Muscle of back (tissue), 11 donors: Measurements from ENCODE around the gene GORASP2. TPM values are rescaled to one million over a fixed set of nuclear protein-coding genes. Genes with fewer than 3 reads are reported as not detected.
"Not testable (repeated sequence)": the region's sequence is repeated elsewhere in the genome, so short reads cannot be mapped to it uniquely, and the experiment has no call there.

ENCODE experiments used
- DNase-seq, 3 donors: peaks; one replicate each; pipeline versions ENCODE4 v3.0.0 to v3.0.0-alpha.2; 2013
- polyA plus RNA-seq, 10 donors: library from polyadenylated mRNA; unstranded; fragments of 120-200 nt; gene quantifications; one replicate each; pipeline ENCODE4 v1.2.1, GENCODE V29; 2013; ENCODE audit not compliant: insufficient read length in 10 of 10

The GORASP2 gene
- polyA plus RNA-seq, 10 donors = 66.6 to 84.8 (median 70.6) TPM

DNA sequence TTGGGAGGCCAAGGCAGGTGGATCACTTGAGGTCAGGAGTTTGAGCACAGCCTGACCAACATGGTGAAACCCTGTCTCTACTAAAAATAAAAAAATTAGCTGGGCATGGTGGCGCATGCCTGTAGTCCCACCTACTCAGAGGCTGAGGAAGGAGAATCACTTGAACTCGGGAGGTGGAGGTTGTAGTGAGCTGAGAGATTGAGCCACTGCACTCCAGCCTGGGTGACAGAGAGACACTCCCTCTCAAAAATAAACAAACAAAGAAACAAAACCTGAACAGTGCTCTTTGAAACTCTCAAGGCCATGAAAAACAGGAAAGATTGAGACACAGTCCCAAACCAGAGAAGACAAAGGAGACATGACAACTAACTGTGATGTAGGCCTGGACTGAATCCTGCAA, 7.2 kb upstream of the GORASP2 start:
- not testable (repeated sequence) for DNase-seq

DNA sequence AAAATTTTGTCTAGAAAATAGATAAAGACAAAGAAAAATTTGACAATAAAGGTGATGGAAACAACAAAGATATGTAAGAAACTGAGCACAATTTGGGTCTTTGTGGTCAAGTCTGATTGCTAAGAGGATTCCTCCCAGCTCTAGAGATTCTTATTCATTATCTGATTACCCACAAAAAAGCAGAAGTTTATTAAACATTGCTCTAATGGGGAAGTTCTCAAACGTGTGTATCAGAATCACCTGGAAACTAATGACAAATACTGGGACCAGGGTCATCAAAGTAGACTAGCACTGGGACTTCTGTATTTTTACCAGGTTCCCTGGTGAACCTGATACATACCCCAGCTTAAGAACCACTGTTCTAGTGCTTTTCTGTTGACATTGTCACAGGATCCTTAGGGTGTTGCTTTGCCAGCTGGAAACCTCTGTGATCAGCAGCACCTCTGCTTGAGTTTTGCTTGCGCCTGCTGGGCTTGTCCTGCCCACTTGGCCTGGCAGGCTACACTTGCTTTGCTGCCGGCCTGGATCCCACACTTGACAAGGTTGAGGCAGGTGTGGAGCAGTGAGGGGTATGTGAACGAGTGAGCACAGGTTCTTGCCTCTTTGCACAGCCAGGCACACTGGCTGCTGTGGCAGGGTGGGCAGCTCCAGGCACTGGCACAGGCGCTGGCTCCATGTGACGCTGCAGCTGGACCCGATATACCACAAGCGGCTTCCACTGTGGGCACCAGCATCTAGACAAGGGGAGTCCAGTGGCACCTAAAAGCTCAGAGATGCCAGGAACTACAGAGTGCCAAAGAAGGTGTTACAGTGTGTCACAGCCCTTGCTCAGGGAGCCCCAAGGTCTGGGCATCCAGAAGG, 6.2 kb upstream of the GORASP2 start:
- no peak for DNase-seq

DNA sequence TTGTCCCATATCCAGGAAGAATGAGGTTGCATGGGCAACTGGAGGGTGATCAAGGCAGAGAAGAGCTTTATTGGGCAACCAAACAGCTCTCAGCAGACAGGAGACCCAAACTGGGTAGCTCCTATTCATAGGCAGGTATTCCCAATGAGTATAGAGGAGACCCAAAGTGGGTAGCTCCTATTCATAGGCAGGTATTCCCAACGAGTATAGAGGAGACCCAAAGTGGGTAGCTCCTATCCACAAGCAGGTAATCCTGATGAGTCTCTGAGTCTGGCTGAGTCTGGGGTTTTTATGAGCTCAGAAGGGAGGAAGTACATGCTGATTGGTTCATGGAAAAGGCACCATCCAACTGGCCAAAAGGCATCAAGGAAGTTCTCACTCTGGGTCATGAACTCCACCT, 5.3 kb upstream of the GORASP2 start:
- DNase-seq = no peak

DNA sequence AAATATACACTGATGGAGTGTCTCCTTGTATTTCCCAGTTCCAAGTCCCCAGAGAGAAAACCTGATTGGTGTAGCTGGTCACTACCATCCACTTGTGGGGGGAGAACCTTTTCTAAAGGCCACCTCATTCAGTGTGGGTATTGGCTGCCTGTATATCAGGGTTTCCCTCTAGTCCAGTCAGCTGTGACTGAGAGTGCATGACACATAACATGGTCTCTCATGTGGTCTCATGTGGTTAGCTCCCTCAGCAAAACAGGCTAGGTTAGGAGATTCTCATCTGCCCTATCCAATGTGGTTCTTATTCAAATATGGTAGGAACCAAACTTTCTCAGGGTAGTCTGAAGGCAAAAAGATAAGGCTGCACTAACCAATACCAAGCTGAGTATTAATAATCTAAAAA, 4.1 kb upstream of the GORASP2 start:
- DNase-seq = no peak

DNA sequence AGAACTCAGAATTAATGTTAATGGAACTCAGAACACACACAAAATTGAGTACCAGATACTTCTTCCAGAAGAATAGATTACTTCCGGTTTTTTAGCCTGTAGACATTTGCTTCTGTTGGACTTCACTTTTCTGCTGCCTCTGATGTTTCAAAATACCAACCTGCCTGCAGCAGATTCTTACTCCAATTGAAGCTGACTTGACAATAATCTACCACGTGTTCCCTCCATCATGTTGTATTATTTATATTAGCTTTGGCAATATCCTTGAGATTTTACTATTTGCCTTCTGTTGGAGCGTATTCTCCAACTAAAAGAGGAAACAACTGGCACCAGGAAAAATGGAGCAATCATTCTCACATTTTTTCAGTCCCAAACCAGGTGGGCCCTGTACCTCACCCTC, 3.1 kb upstream of the GORASP2 start:
- no peak for DNase-seq

DNA sequence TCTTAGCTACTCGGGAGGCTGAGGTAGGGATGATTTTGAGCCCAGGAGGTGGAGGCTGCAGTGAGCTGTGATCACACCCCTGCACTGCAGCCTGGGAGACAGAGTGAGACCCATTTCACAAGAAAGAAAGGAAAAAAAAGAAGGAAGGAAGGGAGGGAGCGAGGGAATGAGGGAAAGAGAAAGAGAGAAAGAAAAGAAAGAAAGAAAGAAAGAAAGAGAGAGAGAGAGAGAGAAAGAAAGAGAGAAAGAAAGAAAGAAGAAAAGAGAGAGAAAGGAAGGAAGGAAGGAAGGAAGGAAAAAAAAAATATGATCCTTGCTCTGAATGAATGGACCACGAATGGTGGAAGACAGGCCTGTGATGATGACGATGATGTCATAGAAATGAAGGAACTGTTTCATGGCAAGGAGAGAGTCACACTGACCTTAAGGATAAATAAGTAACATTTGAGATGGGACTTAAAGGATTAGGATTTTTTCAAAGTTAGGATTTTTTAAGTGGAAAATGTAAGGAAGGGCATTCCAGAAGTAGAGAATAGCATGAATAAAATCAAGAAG, 2.2 kb upstream of the GORASP2 start:
- DNase-seq = no peak

DNA sequence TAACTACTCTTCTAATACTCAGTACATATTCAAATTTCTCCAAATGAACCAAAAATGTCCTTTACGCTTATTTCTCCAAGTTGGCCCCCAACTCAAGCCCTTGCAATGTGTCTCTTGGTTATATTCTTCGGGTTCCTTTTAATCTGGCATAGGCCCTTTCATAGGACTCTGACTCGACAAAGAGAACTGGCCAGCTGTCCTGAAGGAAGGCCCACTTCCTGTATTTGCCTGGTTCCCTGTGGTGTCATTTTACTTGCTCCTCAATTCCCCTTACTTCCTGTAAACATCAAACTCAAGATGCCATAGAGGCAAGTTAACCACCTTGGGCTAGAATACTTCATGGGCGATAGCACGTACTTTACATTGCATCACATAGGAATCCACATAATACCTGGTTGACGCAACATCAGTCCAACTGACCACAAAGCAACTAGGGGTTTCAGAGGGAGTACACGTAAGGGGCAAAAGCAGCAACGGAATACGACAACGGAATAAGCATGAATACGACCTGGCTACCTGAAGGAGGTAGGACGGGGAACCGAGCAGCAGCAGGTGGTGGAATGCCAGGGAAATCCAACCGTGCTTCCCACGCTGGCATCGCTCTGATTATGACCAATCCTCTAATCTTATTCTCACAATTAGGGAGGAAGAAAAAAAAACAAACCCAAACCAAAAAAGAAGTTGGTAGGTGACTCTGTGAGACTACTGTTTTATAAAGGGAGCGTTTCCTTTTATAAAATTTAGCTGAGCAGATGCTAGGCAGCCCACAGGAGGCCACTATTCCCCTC, 823 bp upstream of the GORASP2 start:
- DNase-seq = peak in 2 of 3 donors; percentile 2 to 5

DNA sequence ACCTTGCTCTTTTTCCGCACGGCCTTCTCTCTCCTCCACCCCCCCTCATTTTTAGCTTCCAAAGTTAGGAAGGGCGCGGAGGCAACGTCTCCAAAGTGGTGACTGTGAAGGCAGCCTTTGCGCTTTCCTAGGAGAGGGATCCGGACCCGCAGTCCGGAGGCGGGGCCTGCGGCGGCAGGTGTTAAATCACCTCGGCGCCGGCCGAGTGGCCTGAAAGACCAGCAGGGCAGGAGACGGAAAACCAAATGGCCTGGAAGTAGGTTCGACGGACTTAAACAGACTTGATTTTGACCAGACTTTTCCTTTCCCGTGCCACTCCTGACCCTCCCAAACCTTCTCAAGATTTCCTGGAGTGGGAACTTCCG, 615 bp downstream of the GORASP2 start:
- peak in 2 of 3 donors; percentile 28 to 51 for DNase-seq

DNA sequence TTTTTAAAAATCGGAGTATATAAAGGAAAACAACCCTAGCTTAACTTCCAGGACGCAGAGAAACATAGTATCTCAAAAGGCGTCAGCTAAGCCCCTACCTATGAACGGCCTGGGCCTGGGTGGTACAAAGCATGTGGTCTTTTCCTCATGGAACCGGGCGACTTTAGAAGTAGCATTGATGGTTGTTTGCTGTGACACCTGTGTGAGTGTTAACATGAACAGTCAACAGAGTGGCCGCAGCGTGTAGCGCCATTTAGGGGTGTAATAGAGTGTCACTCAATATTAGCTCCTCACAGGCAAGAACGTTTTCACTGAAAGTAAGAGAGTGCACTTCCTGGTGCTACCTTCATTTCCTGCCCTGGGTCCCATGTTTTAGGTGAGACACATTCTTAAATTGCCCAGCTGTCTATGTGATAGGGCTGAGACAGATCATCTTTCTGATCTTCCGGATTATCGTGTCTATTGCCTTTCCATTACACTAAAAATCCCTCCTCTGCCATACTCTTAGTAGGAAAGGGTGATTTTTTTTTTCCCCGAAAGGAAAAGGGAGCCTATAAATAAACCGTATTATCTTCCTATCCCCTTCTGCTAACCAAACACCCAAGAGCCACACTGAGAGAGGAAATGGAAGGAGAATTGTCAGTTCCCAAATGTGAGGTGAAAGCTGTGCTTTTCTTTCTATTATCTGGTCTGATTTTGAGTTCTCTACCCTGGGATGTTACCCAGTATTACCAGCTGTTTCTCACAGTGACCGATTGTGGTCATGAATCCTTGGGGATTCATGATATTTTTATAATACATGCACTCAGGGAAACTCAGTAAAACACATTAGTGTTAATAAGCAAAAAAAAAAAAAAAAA, 1.3 kb downstream of the GORASP2 start:
- peak; percentile 7 to 40 (median 16) for DNase-seq

DNA sequence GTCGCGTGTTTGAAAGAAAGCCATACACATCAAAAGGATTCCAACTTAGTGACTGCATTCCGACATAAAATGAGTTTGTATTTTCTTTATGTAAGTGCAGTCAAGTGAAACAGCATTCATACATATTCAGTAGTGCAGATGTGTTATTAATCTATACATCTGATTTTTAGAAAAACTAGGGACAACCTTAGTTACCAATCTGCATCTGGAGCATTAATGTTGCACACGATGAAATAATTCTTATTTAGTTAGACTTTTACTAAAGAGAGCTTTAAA, 1.9 kb downstream of the GORASP2 start:
- DNase-seq = no peak

DNA sequence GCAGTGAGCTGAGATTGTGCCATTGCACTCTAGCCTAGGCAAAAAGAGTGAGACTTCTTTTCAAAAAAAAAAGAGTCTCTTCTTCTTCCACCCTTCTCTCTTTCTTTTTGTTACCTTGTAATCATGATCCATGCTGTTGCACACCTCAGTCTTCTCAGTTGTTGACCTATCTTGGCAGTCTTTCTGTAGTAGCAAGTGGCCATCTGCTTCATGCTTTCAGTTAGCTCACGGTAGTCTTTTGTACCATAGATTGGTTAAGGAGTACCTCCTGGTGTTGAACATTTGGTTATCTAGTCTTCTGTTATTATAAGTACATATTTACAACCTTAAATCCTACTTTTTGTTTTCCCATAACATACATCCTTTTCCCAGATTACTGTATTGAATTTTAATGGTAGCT, 3.1 kb downstream of the GORASP2 start:
- DNase-seq = no peak

DNA sequence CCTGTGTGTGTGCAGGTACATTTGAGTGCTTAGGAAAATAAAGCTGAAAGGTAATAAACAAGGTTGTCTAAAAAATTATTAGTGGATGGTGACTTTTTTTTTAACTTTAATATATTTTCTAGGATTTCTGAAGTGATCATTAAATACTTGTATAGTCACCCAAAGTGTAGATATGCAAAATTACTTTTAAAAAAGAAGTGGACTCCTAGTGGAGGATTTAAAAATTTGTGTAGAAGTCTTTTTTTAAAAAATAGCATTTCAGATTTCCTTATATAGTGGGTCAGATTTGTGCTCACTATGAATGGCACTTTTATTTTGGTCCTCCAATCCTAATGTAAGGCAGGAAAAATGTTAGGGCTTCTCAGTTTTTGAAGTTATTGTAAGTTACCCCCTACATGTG, 3.9 kb downstream of the GORASP2 start:
- DNase-seq = no peak

DNA sequence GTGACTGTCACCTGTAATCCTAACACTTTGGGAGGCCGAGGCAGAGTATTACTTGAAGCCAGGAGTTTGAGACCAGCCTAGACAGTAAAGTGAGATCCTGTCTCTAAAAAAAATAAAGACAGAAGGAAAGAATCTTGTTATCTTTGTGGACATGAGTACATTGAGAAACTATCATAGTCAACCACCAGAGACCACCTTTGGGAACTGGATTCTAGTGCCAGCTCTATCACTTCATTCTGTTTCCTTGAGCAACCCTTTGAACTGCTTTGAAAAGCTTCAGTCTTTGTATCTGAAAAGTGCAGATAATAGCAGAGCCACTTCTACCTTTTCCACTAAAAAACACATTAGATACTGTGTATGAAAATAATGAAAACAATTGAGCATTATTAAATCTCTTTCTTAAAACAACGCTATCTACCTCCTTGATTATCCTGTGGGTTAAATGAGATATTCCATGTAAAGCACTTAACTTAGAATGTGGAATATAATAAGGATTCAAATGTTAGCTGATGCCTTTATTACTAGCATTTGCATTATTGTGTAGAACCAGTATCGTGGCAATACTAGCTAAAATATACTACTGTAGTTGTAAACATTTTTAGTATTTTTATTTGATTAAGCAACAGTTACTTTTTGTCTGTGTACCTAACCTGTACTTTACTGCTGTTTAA, 8.8 kb downstream of the GORASP2 start:
- no peak for DNase-seq

DNA sequence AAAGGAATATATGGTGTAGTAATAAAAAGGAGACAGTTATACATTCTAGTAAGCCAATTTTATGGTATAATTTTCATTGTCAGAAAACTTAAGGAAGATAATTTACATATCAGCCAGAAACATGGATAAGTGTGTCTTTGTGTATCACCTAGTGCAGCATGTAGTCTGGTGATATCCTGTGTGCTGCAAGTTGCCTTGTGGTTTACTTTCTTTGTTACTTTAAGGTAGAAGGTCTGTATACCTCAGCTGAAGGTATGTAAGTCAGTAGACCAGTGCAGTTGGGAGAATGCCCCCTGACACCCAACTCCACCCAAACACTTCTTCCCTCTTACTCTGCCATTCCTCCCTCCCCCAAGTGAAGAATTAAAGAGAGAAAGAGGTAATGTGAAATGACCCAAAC, 11.0 kb downstream of the GORASP2 start:
- no peak for DNase-seq

DNA sequence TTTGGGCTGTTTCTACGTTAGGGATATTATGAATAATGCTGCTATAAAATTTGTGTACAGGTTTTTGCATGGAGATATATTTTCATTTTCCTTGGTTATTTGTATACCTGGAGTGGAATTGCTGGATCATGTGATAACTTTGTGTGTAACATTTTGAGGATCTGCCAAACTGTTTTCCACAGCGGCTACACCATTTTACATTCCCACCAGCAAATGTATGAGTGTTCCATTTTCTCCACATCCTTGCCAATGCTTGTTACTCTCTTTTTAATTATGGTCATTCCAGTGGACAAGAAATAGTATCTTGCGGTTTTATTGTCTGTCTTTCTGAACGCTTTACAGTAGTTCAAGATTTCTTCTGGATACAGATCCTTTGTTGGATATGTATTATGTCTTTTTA, 13.6 kb downstream of the GORASP2 start:
- DNase-seq = no peak

DNA sequence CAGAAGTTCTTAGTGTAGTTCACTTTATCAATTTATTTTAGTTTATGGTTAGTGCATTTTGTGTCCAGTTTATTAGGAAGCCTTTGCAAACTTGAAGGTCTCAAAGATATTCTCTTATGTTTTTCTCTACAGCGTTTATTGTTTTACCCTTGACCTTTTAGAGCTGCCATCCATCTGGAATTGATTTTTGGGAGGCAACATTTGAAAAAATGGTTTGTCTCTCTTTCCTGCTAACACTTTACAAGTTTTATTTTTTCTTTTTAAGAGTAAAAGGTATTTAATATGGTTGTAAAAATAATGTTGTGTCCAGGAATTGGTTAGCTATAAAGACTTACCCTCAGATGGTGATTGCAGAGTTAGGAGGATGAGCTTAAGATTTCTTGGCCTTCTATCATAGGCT, 14.0 kb downstream of the GORASP2 start:
- no peak for DNase-seq

DNA sequence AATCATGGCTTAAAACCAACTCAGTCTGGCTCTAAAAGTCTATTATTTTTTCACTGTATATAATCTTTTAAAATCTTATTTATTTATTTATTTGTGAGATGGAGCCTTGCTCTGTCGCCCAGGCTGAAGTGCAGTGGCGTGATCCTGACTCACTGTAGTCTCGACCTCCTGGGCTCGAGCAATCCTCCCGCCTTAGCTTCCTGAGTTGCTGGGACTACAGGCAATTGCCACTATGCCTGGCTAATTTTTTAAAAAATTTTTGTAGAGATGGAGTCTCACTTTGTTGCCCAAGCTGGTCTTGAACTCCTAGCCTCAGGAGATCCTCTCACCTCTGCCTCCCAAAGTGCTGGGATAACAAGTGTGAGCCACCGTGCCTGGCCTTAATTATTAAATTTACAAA, 14.5 kb downstream of the GORASP2 start:
- no peak for DNase-seq

DNA sequence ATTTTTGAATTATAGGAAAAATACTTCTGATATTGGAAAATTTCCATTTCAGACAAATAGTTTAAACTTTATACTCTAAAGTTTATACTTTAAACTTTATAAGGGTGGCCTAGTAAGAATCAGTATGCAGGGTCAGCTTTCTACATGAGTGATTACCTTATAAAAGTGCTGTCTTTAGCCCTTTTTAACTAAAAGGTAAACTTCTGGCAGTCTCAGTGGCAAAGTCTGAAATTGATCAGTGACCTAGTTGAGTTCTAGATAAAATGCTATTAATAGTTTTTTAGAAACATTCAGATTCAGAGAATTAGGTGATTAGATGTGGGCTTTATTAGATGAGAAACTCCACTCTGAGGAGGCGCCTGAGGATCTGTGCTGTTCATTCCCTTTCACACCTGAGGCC, 15.5 kb downstream of the GORASP2 start:
- no peak for DNase-seq

DNA sequence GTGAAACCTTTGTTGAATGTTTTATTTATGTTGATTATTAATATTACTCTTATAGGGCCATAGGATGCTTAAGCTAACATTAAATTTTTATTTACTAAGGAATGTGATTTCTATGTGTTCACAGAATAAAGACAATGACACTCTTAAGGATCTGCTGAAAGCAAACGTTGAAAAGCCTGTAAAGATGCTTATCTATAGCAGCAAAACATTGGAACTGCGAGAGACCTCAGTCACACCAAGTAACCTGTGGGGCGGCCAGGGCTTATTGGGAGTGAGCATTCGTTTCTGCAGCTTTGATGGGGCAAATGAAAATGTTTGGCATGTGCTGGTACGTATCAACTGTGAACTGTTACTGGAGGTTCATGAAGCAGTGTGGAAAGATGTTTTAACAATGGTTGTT, 20.4 kb downstream of the GORASP2 start:
- no peak for DNase-seq

DNA sequence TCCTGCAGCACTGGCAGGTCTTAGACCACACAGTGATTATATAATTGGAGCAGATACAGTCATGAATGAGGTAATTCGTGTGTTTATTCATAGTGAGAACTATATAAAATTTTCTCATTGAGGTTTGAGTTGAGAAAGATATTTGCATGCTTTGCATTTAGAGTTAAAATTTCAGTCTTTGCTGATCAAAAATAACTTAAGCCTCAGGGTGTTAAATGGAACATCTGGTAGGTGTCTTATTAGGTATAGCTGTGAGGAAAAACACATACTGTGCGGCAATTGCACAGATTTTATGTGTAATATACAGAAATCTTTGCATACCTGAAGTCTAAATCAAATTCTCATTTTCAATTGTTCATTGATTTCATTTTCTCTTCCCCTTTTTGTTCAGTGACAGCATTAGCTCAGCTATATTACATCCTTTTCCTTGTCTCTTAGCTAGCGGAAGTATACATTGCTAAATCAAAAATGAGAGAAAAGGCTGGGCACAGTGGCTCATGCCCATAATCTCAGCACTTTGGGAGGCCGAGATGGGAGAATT, 21.2 kb downstream of the GORASP2 start:
- DNase-seq = no peak

DNA sequence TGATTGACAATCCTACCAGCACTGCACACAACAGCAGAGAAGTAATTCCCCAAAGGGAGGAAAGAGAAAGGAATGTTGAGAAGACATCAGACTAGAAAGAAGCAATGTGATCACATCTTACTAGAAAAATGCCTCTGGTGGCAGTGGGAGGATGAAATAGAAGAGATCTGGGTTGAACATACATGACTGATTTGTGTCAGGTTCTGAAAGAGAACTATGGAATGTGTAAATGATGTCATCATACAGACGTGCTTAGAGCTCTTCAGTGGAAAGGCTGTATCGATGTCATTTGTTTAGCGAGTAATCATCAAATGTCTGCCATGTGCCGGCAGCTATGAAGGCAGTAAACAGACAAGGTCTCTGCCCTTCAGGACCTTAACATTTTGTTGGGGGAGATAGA, 24.9 kb downstream of the GORASP2 start:
- DNase-seq = no peak
